GM21576 (cell line): ENCODE results near the gene SLAMF9.

Source experiments
- ATAC-seq: cut with Tn5 transposase; IDR thresholded peaks from one replicate; pipeline ENCODE4 v1.9.1; 2021; ENCODE audit warnings: mild to moderate bottlenecking, moderate library complexity; ENCODE audit not compliant: unreplicated experiment

Gene SLAMF9

DNA sequence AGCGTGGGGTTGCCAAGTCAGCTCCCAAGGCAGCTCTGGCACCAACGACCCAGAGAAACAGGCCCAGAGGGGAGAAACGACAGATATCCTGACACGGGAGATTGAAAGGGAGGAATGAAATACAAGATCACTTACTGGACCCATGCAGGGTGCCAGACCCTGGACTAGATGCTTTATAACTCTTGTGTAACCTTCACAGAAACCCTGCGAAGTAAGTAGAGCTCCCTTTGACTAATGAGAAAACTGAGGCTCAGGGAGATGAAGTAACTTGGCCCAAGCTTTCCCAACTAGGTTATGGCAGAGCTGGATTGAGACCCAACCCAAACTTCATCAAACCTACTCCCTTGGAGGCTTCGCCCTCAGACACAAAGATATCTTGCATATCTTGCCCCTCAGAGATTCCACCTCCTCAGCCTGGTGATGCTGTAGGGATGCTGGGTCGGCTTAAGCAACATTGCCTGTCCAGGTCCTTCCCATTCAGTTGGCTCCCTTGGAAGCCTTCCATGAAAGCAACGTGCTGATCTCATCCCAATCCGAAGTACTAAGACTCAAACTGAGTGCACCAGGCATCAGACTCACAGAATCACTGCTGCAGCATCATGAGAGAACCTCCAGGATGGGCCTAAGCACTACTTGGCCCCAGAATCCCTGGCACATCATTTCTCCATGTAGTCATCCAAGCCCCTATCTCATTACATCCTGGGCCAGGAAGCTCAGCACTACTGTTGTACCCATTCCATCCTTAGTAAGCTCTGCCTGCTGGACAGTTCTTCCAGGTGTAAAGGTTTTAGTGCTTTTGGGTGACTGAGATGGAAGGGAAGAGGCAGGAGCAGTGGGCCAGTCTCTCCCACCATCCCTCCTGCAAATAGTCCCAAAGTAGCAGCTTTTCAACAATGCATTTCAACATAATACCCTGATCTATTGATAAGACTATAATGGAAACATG, 7.5 kb downstream of the SLAMF9 start:
- ATAC-seq = no peak

DNA sequence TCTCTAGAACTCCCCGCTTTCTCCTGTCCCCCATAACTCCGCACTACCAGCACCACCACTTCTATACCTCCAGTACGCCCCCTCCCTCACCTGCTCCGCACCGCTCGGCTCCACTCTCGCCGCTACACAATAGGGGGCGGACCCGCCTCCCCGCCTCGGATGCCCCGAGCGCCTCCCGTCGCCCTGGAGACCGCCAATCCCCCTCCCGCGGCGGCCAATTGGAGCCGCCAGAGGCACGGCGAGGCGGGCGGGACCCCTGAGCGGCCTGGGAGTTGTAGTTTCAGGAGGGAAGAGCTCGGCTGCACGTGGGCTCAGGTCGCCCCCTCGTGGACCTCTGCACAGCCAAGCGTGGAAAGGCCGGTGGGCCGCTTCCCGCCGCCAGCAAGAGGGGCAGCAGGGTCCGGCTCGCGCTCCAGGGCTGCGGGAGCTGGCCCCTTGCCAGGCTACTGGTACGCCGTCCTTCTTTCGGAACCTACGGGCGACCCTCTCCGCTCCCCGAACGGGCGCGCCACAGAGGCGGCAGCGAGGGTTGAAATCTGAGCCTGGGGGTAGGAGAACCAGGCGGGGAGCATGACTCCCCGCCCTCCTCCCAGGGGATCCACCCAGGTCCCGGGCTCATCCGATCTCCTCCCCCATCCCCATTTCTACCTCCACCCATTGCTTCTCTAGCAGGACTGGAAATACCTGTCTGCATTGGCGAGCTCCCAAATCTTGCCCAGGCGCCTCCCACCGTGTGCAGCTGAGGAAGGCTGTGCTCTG, 8.4 kb downstream of the SLAMF9 start, which contains the start of gene IGSF9:
Gene IGSF9 (minus strand): TSS at position 131 of the 759 bp plus-strand sequence. CDS start 2,159 bp downstream, outside the sequence.
- no peak for ATAC-seq

DNA sequence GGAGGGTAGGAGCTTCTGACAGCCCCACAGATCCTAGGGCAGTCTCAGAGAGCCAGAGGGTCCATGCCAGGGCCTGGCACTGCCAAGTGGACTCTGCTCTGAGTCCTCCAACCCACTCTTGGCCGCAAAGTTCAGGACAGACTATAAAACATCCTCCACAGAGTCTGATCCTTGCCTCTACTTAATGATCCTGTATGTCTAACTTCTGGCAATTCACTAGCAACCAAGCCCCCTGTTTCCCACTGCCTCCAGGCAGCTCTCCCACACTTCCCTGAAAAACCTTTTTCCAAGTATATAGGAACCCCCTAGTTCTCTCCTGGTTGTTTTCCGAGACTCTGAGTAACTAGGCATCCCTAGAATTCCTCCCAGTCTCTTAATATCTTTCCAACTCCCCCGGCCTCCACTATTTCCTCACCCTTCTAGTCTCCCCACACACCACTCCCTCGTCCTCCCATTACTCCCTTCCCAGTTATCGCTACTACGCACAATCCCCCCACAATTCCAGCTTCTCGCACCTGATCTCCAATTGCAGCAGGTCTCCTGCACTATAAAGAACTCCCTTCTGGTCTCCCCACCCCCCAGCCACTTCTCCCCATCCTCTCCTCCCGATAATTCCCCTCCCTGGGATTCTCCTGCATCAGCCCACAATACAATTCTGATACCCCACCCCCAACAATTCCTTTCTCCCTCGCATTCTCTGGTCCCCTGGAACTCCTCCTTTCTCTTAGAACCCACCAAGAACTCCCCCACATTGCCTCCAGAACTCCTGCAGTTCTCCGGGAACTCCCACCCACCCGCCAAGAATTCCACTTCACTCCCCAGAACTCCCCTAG, 9.2 kb downstream of the SLAMF9 start:
- no peak for ATAC-seq

DNA sequence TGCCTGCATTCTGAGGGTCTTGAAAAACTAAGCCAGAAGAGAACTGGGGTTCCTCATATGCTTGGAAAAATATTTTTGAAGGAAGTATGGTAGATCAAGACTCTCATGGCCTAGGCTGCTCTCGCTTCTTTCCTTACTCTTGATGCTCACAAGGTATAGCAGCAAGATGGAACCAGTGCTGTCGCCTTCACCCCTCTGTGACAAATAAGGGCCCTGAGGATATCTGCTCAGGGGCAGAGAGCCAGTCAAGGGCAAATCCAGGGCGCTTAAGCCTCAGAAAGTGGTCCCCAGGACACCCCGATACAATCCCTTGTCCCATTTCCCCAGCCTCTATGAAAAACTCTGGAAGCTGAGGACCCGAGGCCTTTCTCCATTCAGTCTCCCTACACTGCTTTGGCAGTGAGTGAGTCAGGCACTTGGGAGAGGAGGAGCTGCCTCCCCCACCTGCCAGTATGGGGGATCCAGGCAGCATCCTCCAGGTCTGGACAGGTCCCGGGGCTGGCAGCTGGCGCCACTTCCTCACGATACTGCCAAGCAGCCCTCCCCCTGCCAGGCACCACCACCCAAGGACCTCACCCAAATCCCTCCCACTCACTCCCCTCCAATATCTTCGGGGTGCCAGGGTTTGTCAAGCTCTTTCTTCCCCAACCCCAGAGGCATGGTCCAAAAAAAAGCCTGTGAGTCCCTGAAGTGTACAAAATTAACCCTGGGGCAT, 10.0 kb downstream of the SLAMF9 start:
- no peak for ATAC-seq

DNA sequence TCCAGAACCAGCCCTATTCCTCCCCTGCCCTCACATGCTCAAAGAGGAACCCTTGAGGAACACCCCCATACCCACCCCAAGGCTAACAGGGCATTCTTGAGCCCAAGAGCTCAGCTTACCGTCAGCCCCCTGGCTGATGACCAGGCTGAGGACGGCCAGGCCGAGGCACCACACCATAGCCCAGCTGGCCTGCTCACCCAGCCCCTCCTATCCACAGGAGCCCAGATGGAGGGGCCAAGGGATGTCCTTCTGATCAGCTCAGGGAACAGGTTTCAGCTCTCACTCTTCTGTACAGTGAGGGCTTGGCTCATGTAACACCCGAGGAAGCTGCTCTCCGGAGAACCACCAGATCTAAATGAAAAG, 10.8 kb downstream of the SLAMF9 start:
- no peak for ATAC-seq

DNA sequence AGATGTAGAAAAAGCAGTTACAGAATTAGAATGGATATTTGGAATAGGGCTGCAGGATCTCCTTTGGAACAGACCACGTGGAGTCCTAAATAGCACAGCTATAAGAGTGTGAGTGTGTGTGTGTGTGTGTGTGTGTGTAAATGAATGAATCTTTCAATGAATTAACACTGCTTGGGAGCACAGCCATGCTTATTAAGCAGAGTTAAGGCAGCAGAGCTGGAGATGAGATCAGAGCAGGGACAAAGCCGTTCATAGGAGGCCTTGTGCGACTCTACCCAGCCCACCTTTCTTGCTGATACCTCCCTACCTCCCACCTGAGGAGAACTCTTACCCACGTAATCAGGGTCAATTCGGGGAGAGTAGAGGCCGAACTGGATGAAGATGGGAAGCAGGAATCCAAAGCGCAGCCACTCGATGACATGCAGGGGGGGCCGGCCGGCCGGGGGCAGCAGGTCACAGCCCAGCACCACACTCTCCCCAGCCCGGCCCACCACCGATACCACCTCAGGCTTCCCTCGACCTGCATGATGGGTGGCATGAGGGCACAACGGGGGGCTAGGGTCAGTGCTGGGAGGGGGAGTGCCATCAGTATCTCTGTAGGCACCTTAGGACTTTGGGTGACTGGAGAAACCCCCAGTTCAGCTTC, 11.3 kb downstream of the SLAMF9 start:
- ATAC-seq = no peak

DNA sequence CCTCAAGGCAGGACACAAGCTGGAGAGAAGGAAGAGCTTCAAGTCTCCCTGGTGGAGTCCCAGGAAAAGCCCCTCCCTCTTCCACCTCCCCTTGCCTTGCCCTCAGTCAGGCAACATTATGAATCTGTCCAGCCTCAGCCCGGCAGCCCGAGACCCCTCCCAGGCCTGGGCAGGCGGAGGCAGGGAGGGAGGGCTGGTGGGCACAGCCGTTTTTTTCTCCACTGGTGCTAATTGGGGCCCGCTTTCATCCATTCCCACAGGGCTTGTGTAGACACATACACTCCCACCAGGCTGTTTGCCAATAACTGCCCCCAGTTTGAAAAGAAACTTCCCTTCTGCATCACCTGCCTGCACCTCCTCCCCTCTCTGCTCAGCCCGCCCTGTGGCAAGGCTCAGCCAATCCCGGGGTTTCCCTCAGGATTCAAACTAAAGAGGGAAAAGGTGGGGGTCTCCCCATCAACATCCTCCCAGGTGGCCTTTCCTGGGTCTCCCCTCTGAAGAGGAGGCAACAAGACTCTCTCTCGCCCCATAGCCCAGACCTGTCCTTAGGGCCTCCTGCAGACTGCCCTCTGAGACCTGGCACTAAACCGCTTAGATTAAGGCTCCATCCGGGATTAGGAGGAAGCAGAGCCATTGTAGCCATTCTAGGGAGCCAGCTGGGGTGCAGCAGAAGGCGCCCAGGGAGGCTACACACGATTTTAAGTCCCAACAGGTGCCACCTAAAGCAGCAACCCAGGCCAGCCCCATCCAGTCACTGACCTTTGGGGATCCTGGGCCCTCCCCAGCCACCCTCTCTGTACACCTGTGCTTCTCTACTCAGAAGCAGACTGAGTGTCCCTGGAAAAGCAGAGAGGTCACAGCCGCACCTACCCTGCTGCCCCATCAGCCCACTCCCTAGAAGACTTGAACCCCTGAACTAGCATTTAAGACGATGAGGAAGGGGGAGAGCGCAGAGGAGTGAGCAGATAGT, 12.2 kb downstream of the SLAMF9 start:
- ATAC-seq = no peak

DNA sequence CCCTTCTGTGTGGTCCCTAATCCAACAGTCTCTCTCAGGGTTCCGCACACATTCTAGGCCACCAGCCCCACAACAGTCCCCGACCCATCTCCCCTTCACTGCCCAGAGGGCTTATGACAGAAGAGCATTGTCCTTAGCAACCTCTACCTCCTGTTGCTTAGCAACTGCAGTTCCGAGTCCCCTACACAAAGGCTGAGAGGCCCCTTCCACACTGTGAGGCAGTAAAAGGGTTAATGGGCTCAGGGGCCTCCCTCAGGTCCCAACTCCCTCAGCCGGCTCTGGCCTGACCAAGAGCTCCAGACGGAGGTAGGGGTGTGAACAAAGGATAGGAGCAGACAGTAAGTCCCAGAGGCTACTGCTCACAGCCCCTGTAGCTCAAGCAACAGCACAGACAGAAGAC, 12.9 kb downstream of the SLAMF9 start:
- no peak for ATAC-seq

DNA sequence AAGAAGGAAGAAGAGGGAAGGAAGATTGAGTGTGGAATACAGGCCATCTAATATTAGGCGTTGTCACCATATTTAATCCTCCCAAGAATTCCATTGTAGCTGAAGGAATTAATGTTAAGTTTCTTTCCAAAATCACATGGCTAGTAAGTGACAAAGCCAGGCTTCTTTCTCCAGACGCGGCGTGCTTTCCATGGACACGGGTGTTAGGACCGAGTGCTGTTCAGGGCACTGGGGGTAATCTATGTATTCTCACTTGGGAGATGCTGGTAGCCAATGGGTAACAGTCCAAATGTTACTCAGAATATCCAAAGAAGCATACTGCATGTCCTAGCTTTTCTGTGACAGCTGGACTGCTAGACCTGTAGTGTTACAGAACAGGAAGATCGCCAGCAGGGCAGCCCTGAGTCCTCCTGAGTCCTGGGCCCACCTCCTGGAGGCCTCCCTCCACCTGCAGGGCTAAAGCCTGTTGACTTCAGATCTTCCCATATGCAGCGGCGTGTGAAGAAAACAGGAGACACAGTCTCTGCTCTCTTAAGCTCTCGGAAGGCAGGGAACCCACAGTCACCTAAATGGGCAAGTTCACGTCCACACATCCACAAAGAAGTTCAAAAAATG, 13.9 kb downstream of the SLAMF9 start:
- no peak for ATAC-seq

DNA sequence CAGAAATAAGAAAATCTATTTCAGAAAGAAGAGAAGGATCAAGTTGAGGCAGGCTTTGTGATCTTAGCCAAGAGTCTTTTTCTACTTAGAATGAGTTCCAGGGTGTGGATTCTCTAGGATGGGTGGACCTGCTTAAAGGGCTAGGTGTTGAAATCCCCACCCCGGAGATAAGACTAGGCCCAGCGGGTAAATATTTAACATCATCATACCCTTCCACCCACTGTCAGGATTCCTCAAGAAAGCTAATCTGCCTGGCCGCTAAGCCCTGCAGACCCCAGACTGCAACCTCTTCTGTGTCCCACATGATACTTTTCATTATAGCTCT, 14.4 kb downstream of the SLAMF9 start:
- no peak for ATAC-seq

DNA sequence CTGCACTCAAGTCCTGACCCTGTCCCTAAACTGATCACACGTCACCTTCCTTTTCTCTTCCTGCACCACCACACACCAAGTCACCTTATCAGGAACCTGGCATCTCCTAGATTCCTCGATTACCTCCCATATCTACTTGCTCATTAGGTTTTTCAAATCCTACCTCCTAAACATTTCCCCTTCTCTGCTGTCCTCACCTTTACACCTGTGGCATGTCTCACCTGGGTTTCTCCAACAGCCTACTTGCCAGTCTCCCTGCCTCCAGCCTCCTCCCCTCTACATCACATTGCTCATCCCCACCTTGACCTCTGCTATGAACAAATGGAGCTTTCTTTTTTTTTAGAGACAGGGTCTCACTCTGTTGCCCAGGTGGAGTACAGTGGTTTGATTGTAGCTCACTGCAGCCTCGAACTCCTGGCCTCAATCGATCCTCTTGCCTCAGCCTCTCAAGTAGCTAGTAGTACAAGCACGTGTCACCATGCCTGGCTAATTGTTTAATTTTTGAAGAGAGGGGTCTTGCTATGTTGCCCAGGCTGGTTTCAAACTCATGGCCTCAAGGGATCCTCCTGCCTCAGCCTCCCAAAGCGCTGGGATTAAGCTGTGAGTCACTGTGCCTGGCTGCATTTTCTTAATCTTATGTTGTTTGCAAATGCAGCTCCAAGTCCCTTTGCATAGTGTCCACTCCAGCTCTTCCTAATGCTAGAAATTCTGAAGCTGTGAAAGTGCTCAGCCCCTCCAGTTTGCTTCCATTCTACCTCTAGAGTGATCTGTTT, 14.9 kb downstream of the SLAMF9 start:
- ATAC-seq = no peak

DNA sequence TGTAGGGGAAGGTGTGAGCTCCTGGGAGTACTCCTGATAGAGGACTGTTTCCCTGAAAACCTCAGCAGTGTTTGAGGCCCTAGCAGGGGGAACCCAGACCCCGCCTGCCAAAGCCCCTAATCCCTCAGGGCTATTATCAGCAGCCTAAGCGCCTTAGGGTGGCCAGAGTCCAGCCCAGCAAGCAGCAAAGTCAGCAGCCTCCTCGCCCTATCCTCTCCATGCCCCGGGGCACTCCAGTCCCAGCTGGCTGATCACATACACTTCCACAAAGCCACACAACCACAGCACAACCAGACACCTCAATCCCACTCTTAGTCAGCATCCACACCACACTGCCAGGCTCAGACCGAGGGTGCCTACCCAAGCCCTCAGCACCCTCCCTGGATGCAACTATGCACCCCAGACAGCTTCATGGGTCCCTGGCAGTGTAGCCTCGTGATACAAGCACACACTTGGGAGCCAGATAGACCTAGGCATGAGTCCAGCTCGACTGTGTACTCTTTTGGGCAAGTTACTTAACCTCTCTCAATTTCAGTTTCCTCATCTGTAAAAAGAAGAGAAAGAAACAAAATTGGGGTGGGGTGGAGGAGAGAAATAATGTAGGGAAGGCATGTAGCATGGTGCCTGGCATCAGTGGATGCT, 15.7 kb downstream of the SLAMF9 start:
- ATAC-seq = no peak

DNA sequence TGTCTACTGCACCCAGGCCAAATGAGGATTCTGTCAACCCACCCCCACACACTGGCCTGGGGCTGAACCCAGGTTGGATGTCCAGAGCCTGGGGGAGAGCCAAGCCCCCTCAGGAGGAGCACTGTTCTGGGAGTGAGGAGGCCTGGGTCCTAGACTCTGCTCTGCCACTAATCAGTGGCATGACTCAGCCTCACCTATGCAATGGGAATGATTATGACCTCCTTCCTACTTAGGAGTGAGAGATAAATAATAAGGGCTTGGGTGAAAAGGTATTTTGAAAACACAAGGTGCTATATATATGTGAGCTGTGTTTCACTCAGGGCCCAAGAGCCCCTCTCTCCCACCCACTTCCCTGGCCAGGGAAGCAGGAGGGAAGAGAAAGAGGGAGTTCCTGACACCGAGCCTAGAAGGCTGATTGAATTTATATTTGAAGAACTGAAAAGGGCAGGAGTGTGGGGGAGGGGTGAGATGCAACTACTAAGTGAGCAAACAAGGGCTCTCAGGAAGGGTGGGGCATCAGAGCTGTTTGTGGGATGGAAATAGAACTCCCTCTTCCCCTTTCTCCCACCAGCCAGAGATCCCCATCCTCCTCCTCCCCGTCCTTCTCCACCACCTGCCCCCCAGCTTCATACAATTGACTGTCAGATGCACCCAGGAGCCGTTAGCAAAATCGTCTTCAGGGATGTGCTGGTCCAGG, 16.8 kb downstream of the SLAMF9 start:
- ATAC-seq = no peak

DNA sequence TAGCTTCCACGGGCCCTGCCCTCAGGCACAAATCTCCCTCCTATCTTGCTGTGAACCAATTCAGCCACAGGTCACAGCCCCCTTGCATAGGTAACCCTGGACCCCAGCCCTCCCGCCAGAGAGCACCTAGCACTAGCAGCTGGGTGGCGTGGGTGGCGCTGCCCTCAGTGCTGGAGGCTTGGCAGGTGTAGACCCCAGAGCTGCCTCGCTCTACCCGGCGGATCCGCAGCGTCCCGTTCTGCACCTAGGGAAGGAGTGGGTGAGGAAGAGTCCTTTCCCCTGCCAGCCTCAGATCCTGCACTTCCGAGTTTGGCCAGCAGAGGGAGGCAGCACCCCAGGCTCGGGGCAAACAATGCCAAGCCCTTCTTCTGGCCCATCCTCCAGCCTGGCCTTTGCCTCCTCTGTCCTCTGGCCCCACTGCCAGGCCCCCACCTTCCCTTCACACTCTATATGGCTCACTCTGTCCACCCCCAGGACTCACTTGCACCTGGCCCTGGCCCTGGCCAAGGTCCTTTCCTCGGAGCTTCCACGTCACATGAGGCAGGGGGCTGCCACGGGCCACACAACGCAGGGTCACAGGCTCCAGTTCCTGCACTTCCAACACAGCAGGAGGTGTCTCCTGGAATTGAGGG, 17.6 kb downstream of the SLAMF9 start:
- peak; percentile 42 for ATAC-seq

DNA sequence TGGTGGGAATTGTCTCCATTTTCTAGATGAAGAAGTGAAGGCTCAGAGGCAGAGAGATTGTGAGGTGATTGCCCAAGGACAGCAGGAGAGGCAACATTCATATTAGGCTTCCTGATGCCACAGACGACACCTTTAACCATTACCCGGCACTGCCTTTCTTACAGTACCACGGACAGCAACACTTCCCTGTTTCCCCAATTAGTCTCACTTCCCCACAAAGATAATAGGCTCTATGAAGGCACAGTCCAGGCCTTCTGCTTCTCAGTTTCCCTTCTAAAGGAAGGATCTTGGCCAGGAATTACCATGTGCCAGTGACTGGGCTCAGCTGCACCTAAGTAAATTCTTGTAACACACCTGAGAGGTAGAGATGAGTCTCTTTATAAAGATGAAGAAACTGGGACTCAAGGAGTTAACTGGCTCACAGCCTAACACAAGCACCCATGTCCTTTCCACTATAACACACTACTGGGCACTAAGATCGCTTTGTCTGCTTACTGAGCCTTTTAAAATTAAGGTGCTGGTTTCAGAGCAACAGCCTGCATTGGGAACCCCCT, 18.2 kb downstream of the SLAMF9 start:
- no peak for ATAC-seq

DNA sequence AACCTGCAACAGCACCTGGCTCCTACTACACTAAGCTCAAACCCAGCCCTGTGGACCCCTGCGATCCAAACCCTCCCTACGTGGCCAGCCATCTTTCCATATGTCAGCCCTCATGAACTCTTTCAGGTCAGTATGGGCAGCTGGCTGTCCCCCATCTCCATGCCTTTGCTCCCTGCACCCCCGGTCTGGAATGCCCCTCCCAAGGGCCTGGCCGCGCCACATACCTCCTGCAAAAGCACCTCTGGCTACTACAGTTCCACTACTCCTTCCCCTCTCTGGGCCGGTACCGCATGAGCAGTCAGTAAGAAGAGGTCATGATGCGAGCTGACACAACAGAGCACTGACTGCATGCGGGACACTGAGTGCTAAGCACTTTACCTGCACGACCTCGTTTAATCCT, 18.7 kb downstream of the SLAMF9 start:
- no peak for ATAC-seq
